H9 (cell line): ENCODE data around the gene CEP128. TPM values are rescaled to one million over a fixed set of nuclear protein-coding genes. Genes with fewer than 3 reads are reported as not detected.

Experiments used
- DNase-seq: peaks from one replicate; pipeline ENCODE4 v3.0.0-alpha.2; 2017
- H2AFZ ChIP-seq: one replicate; pipeline ENCODE4 v1.6.1; 2013; ENCODE audit warnings: mild to moderate bottlenecking, low read length, control low read depth, moderate library complexity
- H2AK5ac ChIP-seq: 2 replicates; pipeline ENCODE4 v1.6.1; 2013; ENCODE audit warnings: low read length, control low read depth, mixed read lengths; ENCODE audit not compliant: insufficient read length
- H2BK120ac ChIP-seq: one replicate; pipeline ENCODE4 v1.6.1; 2013; ENCODE audit warnings: low read depth, mild to moderate bottlenecking, low read length, control low read depth, inconsistent platforms; ENCODE audit not compliant: poor library complexity, severe bottlenecking
- H2BK12ac ChIP-seq: 2 replicates; pipeline ENCODE4 v1.6.1; 2013; ENCODE audit warnings: low read length, control low read depth, mixed read lengths, low read depth; ENCODE audit not compliant: insufficient read length
- H2BK15ac ChIP-seq: 2 replicates; pipeline ENCODE4 v1.6.1; 2013; ENCODE audit warnings: low read depth, low read length, control low read depth
- H2BK20ac ChIP-seq: one replicate; pipeline ENCODE4 v1.6.1; 2013; ENCODE audit warnings: low read depth, mild to moderate bottlenecking, low read length, control low read depth, inconsistent platforms; ENCODE audit not compliant: poor library complexity, severe bottlenecking
- H2BK5ac ChIP-seq: 2 replicates; pipeline ENCODE4 v1.6.1; 2013; ENCODE audit warnings: low read length, control low read depth, mixed read lengths; ENCODE audit not compliant: insufficient read length
- H3K14ac ChIP-seq: 2 replicates; pipeline ENCODE4 v1.6.1; 2013; ENCODE audit warnings: low read length, control low read depth; ENCODE audit not compliant: insufficient read depth
- H3K18ac ChIP-seq: 2 replicates; pipeline ENCODE4 v1.6.1; 2013; ENCODE audit warnings: low read depth, mild to moderate bottlenecking, mixed read lengths, low read length, control low read depth; ENCODE audit not compliant: insufficient read length
- H3K23ac ChIP-seq: 2 replicates; pipeline ENCODE4 v1.6.1; 2013; ENCODE audit warnings: low read length, control low read depth, mixed read lengths, low read depth; ENCODE audit not compliant: insufficient read length
- H3K23me2 ChIP-seq: 2 replicates; pipeline ENCODE4 v1.6.1; 2013; ENCODE audit warnings: low read depth, mild to moderate bottlenecking, mixed read lengths, low read length, control low read depth; ENCODE audit not compliant: insufficient read length, poor library complexity, severe bottlenecking
- H3K27ac ChIP-seq: 2 replicates; pipeline ENCODE4 v1.5.1; 2013; ENCODE audit warnings: low read length, control low read depth, mixed read lengths, low read depth; ENCODE audit not compliant: insufficient read length
- H3K27me3 ChIP-seq: 2 replicates; pipeline ENCODE4 v1.6.1; 2013; ENCODE audit warnings: low read length, control low read depth, inconsistent platforms; ENCODE audit not compliant: insufficient read depth
- H3K4ac ChIP-seq: 2 replicates; pipeline ENCODE4 v1.6.1; 2013; ENCODE audit warnings: low read depth, mild to moderate bottlenecking, control low read depth, inconsistent platforms, low read length, moderate library complexity
- H3K4me1 ChIP-seq: 2 replicates; pipeline ENCODE4 v1.6.1; 2013; ENCODE audit warnings: low read length, control low read depth, inconsistent platforms; ENCODE audit not compliant: insufficient read depth
- H3K4me2 ChIP-seq: 2 replicates; pipeline ENCODE4 v1.6.1; 2013; ENCODE audit warnings: low read length, control low read depth, mixed read lengths; ENCODE audit not compliant: insufficient read length, insufficient read depth
- H3K56ac ChIP-seq: 2 replicates; pipeline ENCODE4 v1.6.1; 2013; ENCODE audit warnings: low read depth, mild to moderate bottlenecking, mixed read lengths, low read length, control low read depth; ENCODE audit not compliant: insufficient read length
- H3K79me1 ChIP-seq: 2 replicates; pipeline ENCODE4 v1.6.1; 2013; ENCODE audit warnings: low read depth, mild to moderate bottlenecking, moderate library complexity, low read length, control low read depth, inconsistent platforms; ENCODE audit not compliant: insufficient read depth, poor library complexity, severe bottlenecking
- H3K79me2 ChIP-seq: 2 replicates; pipeline ENCODE4 v1.6.1; 2013; ENCODE audit warnings: low read length, control low read depth, inconsistent platforms; ENCODE audit not compliant: insufficient read depth
- H3K9ac ChIP-seq: 2 replicates; pipeline ENCODE4 v1.6.1; 2013; ENCODE audit warnings: low read length, control low read depth, mixed read lengths; ENCODE audit not compliant: insufficient read length; ENCODE audit errors: extremely low read depth
- H3K9me3 ChIP-seq: one replicate; pipeline ENCODE4 v1.6.1; 2013; ENCODE audit warnings: low read depth, low read length, inconsistent platforms; ENCODE audit not compliant: control insufficient read depth
- H3T11ph ChIP-seq: one replicate; pipeline ENCODE4 v1.6.1; 2013; ENCODE audit warnings: mild to moderate bottlenecking, low read length, control low read depth, inconsistent platforms
- H4K20me1 ChIP-seq: one replicate; pipeline ENCODE4 v1.6.1; 2013; ENCODE audit not compliant: control insufficient read depth, insufficient read length, insufficient read depth
- H4K5ac ChIP-seq: 2 replicates; pipeline ENCODE4 v1.6.1; 2013; ENCODE audit warnings: low read depth, mild to moderate bottlenecking, mixed read lengths, low read length, control low read depth; ENCODE audit not compliant: insufficient read length
- H4K8ac ChIP-seq: replicated peaks from 2 replicates; pipeline ENCODE4 v1.6.1; 2013; ENCODE audit warnings: low read length, control low read depth, mixed read lengths, low read depth; ENCODE audit not compliant: insufficient read length
- H4K91ac ChIP-seq: 2 replicates; pipeline ENCODE4 v1.6.1; 2013; ENCODE audit warnings: low read depth, mild to moderate bottlenecking, moderate library complexity, mixed read lengths, low read length, control low read depth; ENCODE audit not compliant: insufficient read length
- H3K27ac Mint-ChIP-seq, 3 experiments: 2 replicates in 2 of 3; 3 replicates in 1 of 3; pipeline ENCODE4 v1.8.0; 2020 to 2021; ENCODE audit warnings: mixed read lengths in 3 of 3, mild to moderate bottlenecking in 1 of 3, moderate library complexity in 1 of 3
- H3K27me3 Mint-ChIP-seq: 2 replicates; pipeline ENCODE4 v1.8.0; 2021; ENCODE audit warnings: low read depth, mild to moderate bottlenecking, moderate library complexity, mixed read lengths
- H3K36me3 Mint-ChIP-seq, 3 experiments: 2 replicates in 2 of 3; 3 replicates in 1 of 3; pipeline ENCODE4 v1.8.0; 2020 to 2021; ENCODE audit warnings: low read depth in 3 of 3, mixed read lengths in 3 of 3; ENCODE audit not compliant: insufficient read depth in 1 of 3
- H3K4me1 Mint-ChIP-seq, 2 experiments: 2 replicates each; pipeline ENCODE4 v1.8.0; 2020; ENCODE audit warnings: mixed read lengths in 2 of 2
- H3K4me3 Mint-ChIP-seq, 2 experiments: 2 replicates in 1 of 2; 3 replicates in 1 of 2; pipeline ENCODE4 v1.8.0; 2020 to 2021; ENCODE audit warnings: mild to moderate bottlenecking in 2 of 2, mixed read lengths in 2 of 2, moderate library complexity in 1 of 2
- H3K9me3 Mint-ChIP-seq, 2 experiments: 2 replicates in 1 of 2; 3 replicates in 1 of 2; pipeline ENCODE4 v1.8.0; 2020; ENCODE audit warnings: mild to moderate bottlenecking in 2 of 2, mixed read lengths in 2 of 2, moderate library complexity in 1 of 2
- CTCF ChIP-seq: fragments of 200-600 bp; sonication (generic); conservative IDR thresholded peaks from 3 replicates; pipeline ENCODE4 v1.8.0; 2021; ENCODE audit warnings: antibody characterized with exemption, mild to moderate bottlenecking
- WGBS: extraction: QIAGEN DNeasy Blood & Tissue Kit; methylation state at CpG from one replicate; pipeline ENCODE4 v1.1.7; 2013; ENCODE audit warnings: missing lambda C conversion rate, low lambda C conversion rate, mixed read lengths; ENCODE audit not compliant: insufficient read length; ENCODE audit errors: extremely low coverage; 5-methylcytosine and 5-hydroxymethylcytosine counted together
- total RNA-seq: library from RNA; stranded (reverse); gene quantifications from 2 replicates; pipeline ENCODE4 v1.2.1, GENCODE V29; 2021

Gene CEP128
- total RNA-seq, 1 experiment from 2014 or later: 16.3 TPM

DNA sequence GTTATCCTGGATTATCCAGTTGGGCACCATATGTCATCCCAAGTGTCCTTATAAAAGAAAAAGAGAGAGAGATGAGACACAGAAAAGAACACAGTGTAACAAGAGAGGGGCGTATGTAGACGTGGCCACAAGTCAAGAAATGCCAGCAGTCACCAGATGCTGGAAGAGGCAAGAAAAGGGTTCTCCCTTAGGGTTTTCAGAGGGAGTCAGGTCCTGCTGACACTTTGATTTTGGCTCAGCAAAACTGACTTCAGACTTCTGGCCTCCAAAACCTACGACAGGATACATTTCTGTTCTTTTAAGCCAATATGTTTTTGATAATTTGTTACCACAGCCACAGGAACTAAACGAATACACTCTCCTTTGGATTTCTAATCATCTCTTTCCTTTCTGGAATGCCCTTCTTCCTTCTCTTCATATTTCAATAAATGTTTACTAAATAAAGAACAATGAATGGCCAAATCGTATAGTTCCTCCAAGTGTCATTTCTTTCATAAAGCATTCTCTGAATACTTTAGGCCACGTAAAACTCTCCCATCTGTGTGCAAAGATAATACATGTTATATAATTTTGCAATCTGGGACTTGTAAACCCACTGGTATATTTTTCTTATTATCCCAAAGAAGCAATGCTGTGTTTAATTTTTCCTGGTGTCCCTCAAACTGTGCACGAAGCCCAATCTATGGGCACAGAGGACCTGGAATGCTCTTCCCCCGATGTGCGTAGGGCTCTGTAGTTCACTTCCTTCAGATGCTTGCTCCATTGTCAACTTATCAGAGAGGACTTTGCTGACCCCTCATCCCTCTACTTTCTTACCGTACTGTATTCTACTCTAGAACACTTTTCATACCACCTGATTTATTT lies 303.6 kb downstream of the CEP128 start:
- Histone ChIP-seq H3K56ac (no peak overlapping the region), H3K18ac (no peak overlapping the region), H4K8ac (no peak overlapping the region), H2BK12ac (no peak overlapping the region), H2BK15ac (no peak overlapping the region), H3K23ac (no peak overlapping the region), H3K4ac (no peak overlapping the region), H3K9ac (no peak overlapping the region), H3K27me3 (no peaks in the 10 kb centered on the region), H4K20me1 (no peaks in the 10 kb centered on the region), H3K27ac (no peak overlapping the region), H2BK20ac (no peak overlapping the region), H4K91ac (no peak overlapping the region), H3T11ph (no peak overlapping the region), H2AFZ (no peak overlapping the region), H3K79me2 (no peaks in the 10 kb centered on the region), H3K79me1 (no peaks in the 10 kb centered on the region), H4K5ac (no peak overlapping the region), H2AK5ac (no peak overlapping the region), H3K4me2 (no peak overlapping the region), H3K23me2 (no peaks in the 10 kb centered on the region), H2BK5ac (no peak overlapping the region), H3K9me3 (no peaks in the 10 kb centered on the region), H3K4me1 (no peaks in the 10 kb centered on the region), H2BK120ac (no peak overlapping the region), H3K14ac (no peak overlapping the region)
- WGBS: no CpG with 5 or more reads among the region's 10 CpGs
- no peaks in the 10 kb centered on the region for H3K9me3 Mint-ChIP-seq
- DNase-seq: no peak
- H3K27ac Mint-ChIP-seq: no peak overlapping the region; a peak in 1 of 7 replicates
- H3K36me3 Mint-ChIP-seq: no peaks in the 10 kb centered on the region
- H3K4me1 Mint-ChIP-seq: no peaks in the 10 kb centered on the region
- TF ChIP-seq CTCF: no peak
- H3K27me3 Mint-ChIP-seq: no peaks in the 10 kb centered on the region
- H3K4me3 Mint-ChIP-seq: no peak overlapping the region
